Measurements from ENCODE around the gene PTCRA.

Gene PTCRA

GRCh38 chr6:42963855-42964605, 48.2 kb downstream of the PTCRA start:
- H3K9me3 Mint-ChIP-seq = no peaks in the 10 kb centered on the region

GRCh38 chr6:42966571-42966970, 50.7 kb downstream of the PTCRA start:
- no peak overlapping the region for H3K27ac Mint-ChIP-seq
- no peak overlapping the region for H3K4me3 Mint-ChIP-seq
- H3K36me3 Mint-ChIP-seq (ENCODE audit: low read depth) = peaks cover 28% of the 10 kb centered on the region
- H3K9me3 Mint-ChIP-seq = no peaks in the 10 kb centered on the region
- H3K27me3 Mint-ChIP-seq (ENCODE audit: low read depth) = no peaks in the 10 kb centered on the region
- peaks cover 2% of the 10 kb centered on the region for H3K4me1 Mint-ChIP-seq (ENCODE audit: low read depth)
- no peak for DNase-seq (ENCODE audit: low spot score)

More at GRCh38 chr6:42963855-42964605, 48.2 kb downstream of the PTCRA start:
- Mint-ChIP-seq H3K27ac (no peak overlapping the region), H3K36me3 (ENCODE audit: low read depth) (peaks cover 23% of the 10 kb centered on the region), H3K4me3 (no peak overlapping the region), H3K27me3 (ENCODE audit: low read depth) (peaks cover 11% of the 10 kb centered on the region), H3K4me1 (ENCODE audit: low read depth) (peaks cover 10% of the 10 kb centered on the region)
- peak; percentile 10 for DNase-seq (ENCODE audit: low spot score)

GRCh38 chr6:42967228-42967627, 51.4 kb downstream of the PTCRA start:
- Mint-ChIP-seq H3K27me3 (ENCODE audit: low read depth) (no peaks in the 10 kb centered on the region), H3K36me3 (ENCODE audit: low read depth) (peaks cover 25% of the 10 kb centered on the region), H3K4me3 (no peak overlapping the region), H3K27ac (no peak overlapping the region), H3K9me3 (no peaks in the 10 kb centered on the region), H3K4me1 (ENCODE audit: low read depth) (peaks cover 2% of the 10 kb centered on the region)
- DNase-seq (ENCODE audit: low spot score) = no peak

GRCh38 chr6:42968126-42968701, 52.4 kb downstream of the PTCRA start:
- Mint-ChIP-seq H3K36me3 (ENCODE audit: low read depth) (peaks cover 22% of the 10 kb centered on the region), H3K27me3 (ENCODE audit: low read depth) (no peaks in the 10 kb centered on the region), H3K4me3 (no peak overlapping the region), H3K9me3 (no peaks in the 10 kb centered on the region), H3K27ac (no peak overlapping the region), H3K4me1 (ENCODE audit: low read depth) (peaks cover 2% of the 10 kb centered on the region)
- no peak for DNase-seq (ENCODE audit: low spot score)

DNA sequence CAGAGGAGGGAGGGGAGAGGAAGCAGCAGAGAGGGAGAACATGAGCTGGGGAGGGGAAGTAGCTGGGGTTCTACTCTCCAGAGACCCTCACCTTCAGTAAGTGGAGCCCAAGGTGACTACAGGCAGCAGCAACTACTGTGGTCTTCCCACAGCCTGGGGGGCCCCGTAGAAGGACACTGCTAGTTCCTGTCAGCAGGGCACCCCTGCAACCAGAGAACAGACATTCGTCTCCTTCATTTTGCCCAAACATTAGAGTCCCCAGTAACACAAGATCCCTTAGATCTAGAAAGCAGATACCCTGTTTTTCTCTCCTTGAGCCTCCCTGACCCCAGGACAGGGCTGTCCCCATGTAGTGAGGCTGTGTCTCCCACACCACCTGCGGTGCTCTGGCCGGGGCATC, 52.9 kb downstream of the PTCRA start:
- no peak overlapping the region for H3K27ac Mint-ChIP-seq
- H3K36me3 Mint-ChIP-seq (ENCODE audit: low read depth) = peaks cover 22% of the 10 kb centered on the region
- H3K4me3 Mint-ChIP-seq = no peak overlapping the region

DNA sequence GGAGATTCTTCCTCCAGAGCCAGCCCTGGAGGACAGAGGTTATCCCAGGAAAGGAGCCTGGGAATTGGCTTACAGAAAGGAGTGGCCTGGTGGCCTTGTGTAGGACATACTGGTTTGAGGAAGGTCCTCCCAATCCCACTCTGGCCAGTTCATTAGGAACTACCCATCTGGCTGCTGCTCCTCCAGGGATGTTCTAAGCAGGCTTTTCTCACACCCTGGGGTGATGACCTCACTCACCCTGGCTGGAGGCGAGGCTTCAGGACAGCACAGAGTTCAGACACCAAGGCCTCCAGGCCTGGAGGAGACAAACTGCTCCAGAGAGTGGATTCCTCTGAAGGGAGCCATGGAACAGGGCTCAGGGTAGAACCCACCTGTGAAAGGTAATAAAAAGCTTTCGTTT, 53.6 kb downstream of the PTCRA start:
- Mint-ChIP-seq H3K27me3 (ENCODE audit: low read depth) (no peaks in the 10 kb centered on the region), H3K4me1 (ENCODE audit: low read depth) (peaks cover 2% of the 10 kb centered on the region), H3K27ac (no peak overlapping the region), H3K9me3 (no peaks in the 10 kb centered on the region), H3K4me3 (no peak overlapping the region), H3K36me3 (ENCODE audit: low read depth) (peaks cover 22% of the 10 kb centered on the region)
- no peak for DNase-seq (ENCODE audit: low spot score)

More for the DNA sequence above, 52.9 kb downstream of the PTCRA start:
- H3K4me1 Mint-ChIP-seq (ENCODE audit: low read depth) = peaks cover 2% of the 10 kb centered on the region
- DNase-seq (ENCODE audit: low spot score) = no peak
- no peaks in the 10 kb centered on the region for H3K9me3 Mint-ChIP-seq
- H3K27me3 Mint-ChIP-seq (ENCODE audit: low read depth) = no peaks in the 10 kb centered on the region

DNA sequence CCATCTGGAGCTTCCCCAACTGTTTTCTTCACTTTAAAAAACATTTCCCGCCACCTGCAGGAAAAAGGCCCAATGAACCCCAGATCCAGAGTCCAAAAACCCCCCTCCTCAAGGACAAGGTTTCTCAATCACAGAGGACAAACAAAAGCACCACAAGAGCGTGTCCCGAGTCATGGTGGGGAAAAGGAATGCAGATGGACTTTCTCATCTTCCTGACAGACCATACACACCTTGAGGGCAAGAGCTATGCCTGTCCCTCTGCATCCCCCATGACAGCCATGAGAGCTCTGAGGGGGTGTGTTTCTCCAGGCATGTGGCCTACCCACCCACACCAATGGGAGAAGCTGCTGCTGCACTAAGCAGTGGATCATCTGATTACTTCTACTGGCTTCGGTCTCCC, 54.1 kb downstream of the PTCRA start:
- Mint-ChIP-seq H3K4me3 (no peak overlapping the region), H3K27ac (no peak overlapping the region), H3K36me3 (ENCODE audit: low read depth) (peaks cover 22% of the 10 kb centered on the region), H3K9me3 (no peaks in the 10 kb centered on the region), H3K4me1 (ENCODE audit: low read depth) (peaks cover 2% of the 10 kb centered on the region), H3K27me3 (ENCODE audit: low read depth) (no peaks in the 10 kb centered on the region)
- DNase-seq (ENCODE audit: low spot score) = no peak

- H3K27me3 Mint-ChIP-seq (ENCODE audit: low read depth) = no peaks in the 10 kb centered on the region
- H3K36me3 Mint-ChIP-seq (ENCODE audit: low read depth) = peaks cover 19% of the 10 kb centered on the region
- DNase-seq (ENCODE audit: low spot score) = no peak
- H3K9me3 Mint-ChIP-seq = no peaks in the 10 kb centered on the region
- peak overlapping the region; percentile 26 for H3K27ac Mint-ChIP-seq
- no peak overlapping the region for H3K4me3 Mint-ChIP-seq
- H3K4me1 Mint-ChIP-seq (ENCODE audit: low read depth) = peaks cover 4% of the 10 kb centered on the region
These were observed 55.2 kb downstream of the PTCRA start for GRCh38 chr6:42970871-42971612.

DNA sequence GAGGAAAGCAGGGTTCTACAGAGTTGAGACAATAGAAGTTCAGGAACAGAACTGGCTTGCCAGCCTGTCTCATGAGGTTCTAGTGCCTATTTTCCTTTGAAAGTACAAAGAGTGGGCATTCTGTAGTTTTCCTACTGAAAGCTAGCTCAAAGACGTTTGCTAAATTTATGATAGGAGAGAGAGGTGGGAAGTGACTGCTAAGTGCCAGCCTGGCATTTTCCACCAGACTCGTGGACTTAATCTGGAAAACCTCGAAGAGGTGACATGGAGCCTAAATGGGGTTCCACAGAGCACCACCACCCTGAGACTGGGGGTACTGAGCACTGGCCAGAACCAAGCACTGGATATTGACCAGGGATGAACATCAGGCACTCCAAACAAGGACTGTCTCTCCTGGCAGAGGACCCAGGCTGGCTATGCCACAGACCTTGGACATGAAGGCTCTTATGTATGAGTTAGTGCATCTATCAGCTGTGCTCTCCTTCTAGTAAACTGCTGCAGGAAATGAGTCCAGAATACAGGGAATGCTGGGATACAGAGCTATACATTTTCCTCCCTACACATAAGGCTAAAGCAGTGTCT, 56.0 kb downstream of the PTCRA start:
- no peak for DNase-seq (ENCODE audit: low spot score)
- Mint-ChIP-seq H3K4me3 (no peak overlapping the region), H3K4me1 (ENCODE audit: low read depth) (peaks cover 5% of the 10 kb centered on the region), H3K9me3 (no peaks in the 10 kb centered on the region), H3K27me3 (ENCODE audit: low read depth) (no peaks in the 10 kb centered on the region), H3K36me3 (ENCODE audit: low read depth) (peaks cover 22% of the 10 kb centered on the region), H3K27ac (no peak overlapping the region)

- peaks cover 10% of the 10 kb centered on the region for H3K4me1 Mint-ChIP-seq (ENCODE audit: low read depth)
- H3K36me3 Mint-ChIP-seq (ENCODE audit: low read depth) = peaks cover 23% of the 10 kb centered on the region
- no peaks in the 10 kb centered on the region for H3K9me3 Mint-ChIP-seq
- H3K27ac Mint-ChIP-seq = peak overlapping the region; percentile 11
- no peak for DNase-seq (ENCODE audit: low spot score)
- H3K27me3 Mint-ChIP-seq (ENCODE audit: low read depth) = no peaks in the 10 kb centered on the region
- no peak overlapping the region for H3K4me3 Mint-ChIP-seq
These were observed 58.1 kb downstream of the PTCRA start for GRCh38 chr6:42973926-42974325.

DNA sequence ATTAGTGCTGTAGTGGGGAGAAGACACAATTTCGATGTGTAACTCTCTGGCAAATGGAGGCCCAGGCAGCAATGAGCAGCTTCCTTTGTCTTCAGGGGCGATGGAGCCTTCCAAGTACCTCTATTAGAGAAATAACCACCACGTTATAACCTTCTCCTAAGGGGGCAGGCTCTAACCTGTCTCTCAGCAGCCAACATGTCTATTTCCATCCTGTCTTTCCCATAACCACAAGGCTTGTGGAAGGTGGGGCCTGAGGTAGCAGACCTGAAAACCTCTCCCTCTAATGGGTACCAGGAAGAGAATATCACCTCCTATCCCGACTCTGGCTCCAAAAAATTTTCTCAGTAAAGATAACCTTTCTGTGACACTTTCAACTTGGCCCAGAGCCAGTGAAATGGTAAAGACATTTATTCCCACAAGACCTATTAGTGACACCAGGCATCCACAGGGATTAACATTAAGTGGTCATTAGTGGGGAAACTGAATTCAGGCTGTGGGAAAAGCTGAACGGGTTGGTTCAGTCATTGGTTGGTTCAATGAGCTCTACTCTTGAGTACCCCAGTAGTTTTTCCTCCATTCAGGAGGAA, 59.2 kb downstream of the PTCRA start:
- Mint-ChIP-seq H3K27me3 (ENCODE audit: low read depth) (no peaks in the 10 kb centered on the region), H3K9me3 (no peaks in the 10 kb centered on the region), H3K4me1 (ENCODE audit: low read depth) (peaks cover 20% of the 10 kb centered on the region), H3K27ac (no peak overlapping the region), H3K36me3 (ENCODE audit: low read depth) (peaks cover 22% of the 10 kb centered on the region), H3K4me3 (no peak overlapping the region)
- no peak for DNase-seq (ENCODE audit: low spot score)

Measured in T-helper 2 cell treated with Interferon-gamma antibody and Interleukin-4, amounts not matched to agents 5 μg/mL and 100 μg/mL, for 36 hours (primary cell).